Measurements from ENCODE around the gene DSE.

Gene DSE

GRCh38 chr6:116433206-116433712 is 62.5 kb downstream of the DSE start:
- Histone ChIP-seq H3K27ac (ENCODE audit: low read length, poor library complexity, severe bottlenecking) (no peak overlapping the region), H3K9ac (ENCODE audit: low read length) (no peak overlapping the region), H4K91ac (ENCODE audit: low read length) (no peak overlapping the region), H2BK12ac (ENCODE audit: low read length in 2 of 2) (no peak overlapping the region), H2AK5ac (ENCODE audit: low read length, severe bottlenecking) (peak overlapping the region; percentile 75), H3K36me3 (ENCODE audit: control insufficient read depth in 1 of 2, insufficient read depth in 2 of 2, low read depth in 1 of 2, low read length in 2 of 2) (peaks cover 19 to 83% of the 10 kb centered on the region in 2 experiments), H3K14ac (ENCODE audit: low read length in 2 of 2) (no peak overlapping the region), H3K23ac (ENCODE audit: low read length in 2 of 2) (no peak overlapping the region), H3K4ac (ENCODE audit: low read depth in 1 of 2, low read length in 2 of 2) (no peak overlapping the region), H3K4me1 (ENCODE audit: control insufficient read depth, insufficient read depth, low read depth, low read length) (peaks cover 1% of the 10 kb centered on the region), H3K4me3 (ENCODE audit: insufficient read depth in 1 of 2, low read depth in 1 of 2, low read length in 2 of 2) (no peak overlapping the region), H3K18ac (ENCODE audit: low read depth in 1 of 2, low read length in 2 of 2) (peak overlapping the region in 1 of 2 experiments; percentile 48), H2BK15ac (ENCODE audit: low read depth, poor library complexity, severe bottlenecking) (no peak overlapping the region), H4K8ac (ENCODE audit: low read length) (no peak overlapping the region), H3K9me3 (ENCODE audit: control insufficient read depth, low read length) (no peaks in the 10 kb centered on the region), H3K27me3 (ENCODE audit: control insufficient read depth in 1 of 2, insufficient read depth in 1 of 2, low read length in 2 of 2) (no peaks in the 10 kb centered on the region), H2BK120ac (ENCODE audit: low read depth, low read length) (no peak overlapping the region), H2BK5ac (ENCODE audit: low read depth, low read length, poor library complexity, severe bottlenecking) (no peak overlapping the region), H2AFZ (ENCODE audit: low read depth, low read length) (no peak overlapping the region), H3K4me2 (ENCODE audit: low read length, poor library complexity, severe bottlenecking) (no peak overlapping the region), H3K79me1 (replicated peaks; ENCODE audit: low read length, poor library complexity, severe bottlenecking) (peaks cover 21% of the 10 kb centered on the region)
- DNase-seq = no peak
- 92% methylated on average over 4 of the region's 4 CpGs for WGBS

- no peak overlapping the region for H3K4ac ChIP-seq (ENCODE audit: low read depth in 1 of 2, low read length in 2 of 2)
- H3K14ac ChIP-seq (ENCODE audit: low read length in 2 of 2) = no peak overlapping the region
- H3K27me3 ChIP-seq (ENCODE audit: control insufficient read depth in 1 of 2, insufficient read depth in 1 of 2, low read length in 2 of 2) = no peaks in the 10 kb centered on the region
- no peak overlapping the region for H3K9ac ChIP-seq (ENCODE audit: low read length)
- no peak overlapping the region for H3K4me2 ChIP-seq (ENCODE audit: low read length, poor library complexity, severe bottlenecking)
- H4K91ac ChIP-seq (ENCODE audit: low read length) = no peak overlapping the region
- peaks cover 1% of the 10 kb centered on the region for H3K4me1 ChIP-seq (ENCODE audit: control insufficient read depth, insufficient read depth, low read depth, low read length)
- H2AK5ac ChIP-seq (ENCODE audit: low read length, severe bottlenecking) = no peak overlapping the region
- no peak overlapping the region for H3K18ac ChIP-seq (ENCODE audit: low read depth in 1 of 2, low read length in 2 of 2)
- H3K27ac ChIP-seq (ENCODE audit: low read length, poor library complexity, severe bottlenecking) = no peak overlapping the region
- peaks cover 16 to 74% of the 10 kb centered on the region in 2 experiments for H3K36me3 ChIP-seq (ENCODE audit: control insufficient read depth in 1 of 2, insufficient read depth in 2 of 2, low read depth in 1 of 2, low read length in 2 of 2)
- H3K4me3 ChIP-seq (ENCODE audit: insufficient read depth in 1 of 2, low read depth in 1 of 2, low read length in 2 of 2) = no peak overlapping the region
- H2BK5ac ChIP-seq (ENCODE audit: low read depth, low read length, poor library complexity, severe bottlenecking) = no peak overlapping the region
- H2BK12ac ChIP-seq (ENCODE audit: low read length in 2 of 2) = no peak overlapping the region
- no peak overlapping the region for H3K23ac ChIP-seq (ENCODE audit: low read length in 2 of 2)
- no peak overlapping the region for H2AFZ ChIP-seq (ENCODE audit: low read depth, low read length)
- H3K9me3 ChIP-seq (ENCODE audit: control insufficient read depth, low read length) = no peaks in the 10 kb centered on the region
- no peak overlapping the region for H4K8ac ChIP-seq (ENCODE audit: low read length)
- H2BK15ac ChIP-seq (ENCODE audit: low read depth, poor library complexity, severe bottlenecking) = no peak overlapping the region
- H3K79me1 ChIP-seq (replicated peaks; ENCODE audit: low read length, poor library complexity, severe bottlenecking) = peaks cover 16% of the 10 kb centered on the region
- no peak overlapping the region for H2BK120ac ChIP-seq (ENCODE audit: low read depth, low read length)
- no peak for DNase-seq
- no CpG with 5 or more reads among the region's 1 CpG for WGBS
Observed at GRCh38 chr6:116434056-116434725, 63.4 kb downstream of the DSE start.

GRCh38 chr6:116436586-116436985 is 65.8 kb downstream of the DSE start:
- Histone ChIP-seq H3K4me3 (ENCODE audit: insufficient read depth in 1 of 2, low read depth in 1 of 2, low read length in 2 of 2) (no peak overlapping the region), H3K4ac (ENCODE audit: low read depth in 1 of 2, low read length in 2 of 2) (no peak overlapping the region), H3K18ac (ENCODE audit: low read depth in 1 of 2, low read length in 2 of 2) (no peak overlapping the region), H3K14ac (ENCODE audit: low read length in 2 of 2) (no peak overlapping the region), H3K36me3 (ENCODE audit: control insufficient read depth in 1 of 2, insufficient read depth in 2 of 2, low read depth in 1 of 2, low read length in 2 of 2) (peaks cover 12 to 54% of the 10 kb centered on the region in 2 experiments), H2BK12ac (ENCODE audit: low read length in 2 of 2) (no peak overlapping the region), H3K23ac (ENCODE audit: low read length in 2 of 2) (no peak overlapping the region), H3K79me1 (replicated peaks; ENCODE audit: low read length, poor library complexity, severe bottlenecking) (peaks cover 13% of the 10 kb centered on the region), H2AFZ (ENCODE audit: low read depth, low read length) (no peak overlapping the region), H4K91ac (ENCODE audit: low read length) (no peak overlapping the region), H3K27ac (ENCODE audit: low read length, poor library complexity, severe bottlenecking) (no peak overlapping the region), H3K9ac (ENCODE audit: low read length) (no peak overlapping the region), H3K27me3 (ENCODE audit: control insufficient read depth in 1 of 2, insufficient read depth in 1 of 2, low read length in 2 of 2) (no peaks in the 10 kb centered on the region), H3K4me1 (ENCODE audit: control insufficient read depth, insufficient read depth, low read depth, low read length) (peaks cover 1% of the 10 kb centered on the region), H2BK5ac (ENCODE audit: low read depth, low read length, poor library complexity, severe bottlenecking) (no peak overlapping the region), H4K8ac (ENCODE audit: low read length) (no peak overlapping the region), H3K4me2 (ENCODE audit: low read length, poor library complexity, severe bottlenecking) (no peak overlapping the region), H2AK5ac (ENCODE audit: low read length, severe bottlenecking) (no peak overlapping the region), H2BK15ac (ENCODE audit: low read depth, poor library complexity, severe bottlenecking) (no peak overlapping the region), H2BK120ac (ENCODE audit: low read depth, low read length) (no peak overlapping the region), H3K9me3 (ENCODE audit: control insufficient read depth, low read length) (no peaks in the 10 kb centered on the region)
- no peak for DNase-seq
- 75% methylated on average over 7 of the region's 7 CpGs for WGBS

- H3K4me3 ChIP-seq (ENCODE audit: insufficient read depth in 1 of 2, low read depth in 1 of 2, low read length in 2 of 2) = no peak overlapping the region
- no peak overlapping the region for H4K91ac ChIP-seq (ENCODE audit: low read length)
- H3K9ac ChIP-seq (ENCODE audit: low read length) = no peak overlapping the region
- H3K4me2 ChIP-seq (ENCODE audit: low read length, poor library complexity, severe bottlenecking) = no peak overlapping the region
- no peak overlapping the region for H2BK120ac ChIP-seq (ENCODE audit: low read depth, low read length)
- H2BK15ac ChIP-seq (ENCODE audit: low read depth, poor library complexity, severe bottlenecking) = no peak overlapping the region
- DNase-seq = no peak
- peaks cover 12 to 43% of the 10 kb centered on the region in 2 experiments for H3K36me3 ChIP-seq (ENCODE audit: control insufficient read depth in 1 of 2, insufficient read depth in 2 of 2, low read depth in 1 of 2, low read length in 2 of 2)
- peaks cover 18% of the 10 kb centered on the region for H3K79me1 ChIP-seq (replicated peaks; ENCODE audit: low read length, poor library complexity, severe bottlenecking)
- H3K4ac ChIP-seq (ENCODE audit: low read depth in 1 of 2, low read length in 2 of 2) = no peak overlapping the region
- H3K23ac ChIP-seq (ENCODE audit: low read length in 2 of 2) = no peak overlapping the region
- H3K14ac ChIP-seq (ENCODE audit: low read length in 2 of 2) = no peak overlapping the region
- peaks cover 1% of the 10 kb centered on the region for H3K4me1 ChIP-seq (ENCODE audit: control insufficient read depth, insufficient read depth, low read depth, low read length)
- H3K27me3 ChIP-seq (ENCODE audit: control insufficient read depth in 1 of 2, insufficient read depth in 1 of 2, low read length in 2 of 2) = no peaks in the 10 kb centered on the region
- H2AFZ ChIP-seq (ENCODE audit: low read depth, low read length) = no peak overlapping the region
- H3K9me3 ChIP-seq (ENCODE audit: control insufficient read depth, low read length) = no peaks in the 10 kb centered on the region
- H2BK5ac ChIP-seq (ENCODE audit: low read depth, low read length, poor library complexity, severe bottlenecking) = no peak overlapping the region
- no peak overlapping the region for H2BK12ac ChIP-seq (ENCODE audit: low read length in 2 of 2)
- no peak overlapping the region for H4K8ac ChIP-seq (ENCODE audit: low read length)
- H3K18ac ChIP-seq (ENCODE audit: low read depth in 1 of 2, low read length in 2 of 2) = no peak overlapping the region
- H2AK5ac ChIP-seq (ENCODE audit: low read length, severe bottlenecking) = no peak overlapping the region
- H3K27ac ChIP-seq (ENCODE audit: low read length, poor library complexity, severe bottlenecking) = no peak overlapping the region
Observed at GRCh38 chr6:116437656-116438055, 66.9 kb downstream of the DSE start.

Data from mesenchymal stem cell (in vitro differentiated cells and primary cell).